NCI-H2107 (cell line): ENCODE measurements around the gene GRHL1.

Source experiments
- DNase-seq: peaks from one replicate; lab custom pipeline; 2025; lab: John Stamatoyannopoulos, UW

GRHL1 gene

GRCh38 chr2:10042301-10043161 is 91.0 kb downstream of the GRHL1 start:
- no peak for DNase-seq

- DNase-seq, result peak; percentile 25
Observed at GRCh38 chr2:10043256-10043905, 91.9 kb downstream of the GRHL1 start, which contains the start of gene KLF11. Gene KLF11, plus strand, starts transcription at chr2:10043550. Its CDS starts 167 bp downstream, at chr2:10043717.

- peak; percentile 32 for DNase-seq
Observed at GRCh38 chr2:10043906-10044601, 92.6 kb downstream of the GRHL1 start.

GRCh38 chr2:10045561-10046355 is 94.3 kb downstream of the GRHL1 start:
- no peak for DNase-seq

GRCh38 chr2:10046931-10047330 is 95.4 kb downstream of the GRHL1 start:
- DNase-seq, result no peak

GRCh38 chr2:10047616-10048500 is 96.4 kb downstream of the GRHL1 start:
- DNase-seq, result no peak

- no peak for DNase-seq
Observed at GRCh38 chr2:10048501-10049171, 97.1 kb downstream of the GRHL1 start.
